HepG2 (cell line): ENCODE measurements around the gene ATG2A. TPM values are rescaled to one million over a fixed set of nuclear protein-coding genes. Genes with fewer than 3 reads are reported as not detected.

ENCODE experiments used
- ATAC-seq: fragments of 200-7000 bp; cut with Tn5 transposase; 3 replicates; pipeline ENCODE4 v1.9.1; 2020; ENCODE audit warnings: mild to moderate bottlenecking, moderate library complexity
- BruUV-seq: library from RNA; stranded (reverse); fragments of 400-500 nt; replicated peaks from 2 replicates; lab custom pipeline; 2021; lab: Mats Ljungman, UMichigan
- CTCF ChIA-PET: fragments of 300-600 bp; formaldehyde crosslinking; extraction: SDS; loops from one replicate; lab custom pipeline; 2021; ENCODE audit warnings: low total read pairs, inconsistent platforms, low intra/inter-chr PET ratio; lab: Yijun Ruan, JAX
- POLR2A ChIA-PET: fragments of 350-600 bp; sonication (Branson Sonifier 250); formaldehyde crosslinking; loops from one replicate; lab custom pipeline; 2020; ENCODE audit warnings: antibody characterized with exemption, inconsistent platforms; lab: Yijun Ruan, JAX
- DNase-seq: peaks from one replicate; pipeline ENCODE4 v3.0.0-alpha.2; 2015; ENCODE audit warnings: low spot score
- FAIRE-seq: peaks from 3 replicates; lab custom pipeline; 2011; peaks lifted over from hg19 to GRCh38; lab: Jason Lieb, UNC
- H2AFZ ChIP-seq: one replicate; pipeline ENCODE4 v1.6.1; 2011; ENCODE audit warnings: low read length, inconsistent platforms
- H3K27ac ChIP-seq: fragments of 300-600 bp; 3 replicates; pipeline ENCODE4 v1.8.0; 2011; ENCODE audit warnings: mixed run types, mild to moderate bottlenecking, mixed read lengths, low read length, inconsistent platforms; ENCODE audit not compliant: insufficient read depth; ENCODE audit errors: extremely low read length
- H3K27me3 ChIP-seq, 2 experiments: fragments of 200-600 bp in 1 of 2; 2 replicates in 1 of 2; 3 replicates in 1 of 2; pipeline versions ENCODE4 v1.6.0 to v1.8.0; 2011; ENCODE audit warnings: low read length in 2 of 2, mild to moderate bottlenecking in 2 of 2, moderate library complexity in 2 of 2, inconsistent platforms in 1 of 2; ENCODE audit not compliant: insufficient read depth in 2 of 2, control insufficient read depth in 1 of 2
- H3K36me3 ChIP-seq, 2 experiments: fragments of 200-600 bp in 1 of 2; replicated peaks in 1 of 2; 2 replicates in 1 of 2; 3 replicates in 1 of 2; pipeline versions ENCODE4 v1.5.1 to v1.8.0; 2011; ENCODE audit warnings: low read length in 2 of 2, inconsistent platforms in 1 of 2; ENCODE audit not compliant: insufficient read depth in 2 of 2, control insufficient read depth in 1 of 2
- H3K4me1 ChIP-seq: 2 replicates; pipeline ENCODE4 v1.5.1; 2012; ENCODE audit warnings: low read length, inconsistent platforms; ENCODE audit not compliant: insufficient read depth
- H3K4me2 ChIP-seq: 2 replicates; pipeline ENCODE4 v1.6.0; 2011; ENCODE audit warnings: low read depth, low read length, inconsistent platforms
- H3K4me3 ChIP-seq, 3 experiments: fragments of 200-600 bp in 1 of 3; sonication (generic), shearing (Covaris generic) in 1 of 3; replicated peaks in 1 of 3; 2 replicates each; pipeline ENCODE4 v1.5.1; 2011 to 2016; ENCODE audit warnings: low read length in 3 of 3, inconsistent platforms in 2 of 3, low read depth in 2 of 3, mild to moderate bottlenecking in 2 of 3, control low read depth in 1 of 3, mixed read lengths in 1 of 3; ENCODE audit not compliant: insufficient read depth in 1 of 3
- H3K79me2 ChIP-seq: one replicate; pipeline ENCODE4 v1.6.1; 2011; ENCODE audit warnings: low read length, inconsistent platforms; ENCODE audit not compliant: insufficient read depth
- H3K9ac ChIP-seq: 2 replicates; pipeline ENCODE4 v1.6.0; 2011; ENCODE audit warnings: mild to moderate bottlenecking, low read depth, low read length, inconsistent platforms; ENCODE audit not compliant: insufficient read depth
- H3K9me3 ChIP-seq: 2 replicates; pipeline ENCODE4 v1.5.1; 2012; ENCODE audit warnings: mild to moderate bottlenecking, low read length
- H4K20me1 ChIP-seq: 2 replicates; pipeline ENCODE4 v1.6.0; 2011; ENCODE audit warnings: inconsistent platforms, mild to moderate bottlenecking, low read length, moderate library complexity; ENCODE audit not compliant: insufficient read depth
- GATAD2A ChIP-seq: IDR thresholded peaks from 2 replicates; pipeline ENCODE4 v1.6.1; 2016
- NR2F6 ChIP-seq, 2 experiments: IDR thresholded peaks; 2 replicates each; pipeline ENCODE4 v1.6.1; 2016; ENCODE audit warnings: antibody characterized with exemption in 1 of 2, mild to moderate bottlenecking in 1 of 2
- THYN1 ChIP-seq: sonication (generic); formaldehyde crosslinking; IDR thresholded peaks from 2 replicates; pipeline ENCODE4 v1.8.1; 2023; ENCODE audit warnings: low read depth, mild to moderate bottlenecking, moderate library complexity, missing genetic modification reagents, borderline replicate concordance
- TOPORS ChIP-seq: sonication (generic); formaldehyde crosslinking; IDR thresholded peaks from 2 replicates; pipeline ENCODE4 v1.8.0; 2023; ENCODE audit warnings: mild to moderate bottlenecking, missing genetic modification reagents
- ZNF121 ChIP-seq: sonication (generic); formaldehyde crosslinking; IDR thresholded peaks from 2 replicates; pipeline ENCODE4 v1.5.0; 2020; ENCODE audit warnings: mild to moderate bottlenecking, missing genetic modification reagents
- ZNF20 ChIP-seq: sonication (generic); formaldehyde crosslinking; IDR thresholded peaks from 2 replicates; pipeline ENCODE4 v1.4.0; 2020; ENCODE audit warnings: mild to moderate bottlenecking, moderate library complexity, missing genetic modification reagents
- ZNF781 ChIP-seq: sonication (generic); formaldehyde crosslinking; IDR thresholded peaks from 2 replicates; pipeline ENCODE4 v1.5.1; 2020; ENCODE audit warnings: borderline replicate concordance, mild to moderate bottlenecking, missing genetic modification reagents; ENCODE audit errors: not compliant biosample characterization
- WGBS: methylation state at CpG from one replicate; pipeline ENCODE4 v1.1.6; 2017; ENCODE audit warnings: low lambda C conversion rate; 5-methylcytosine and 5-hydroxymethylcytosine counted together
- in situ Hi-C: cut with HindIII; loops from 2 replicates; pipeline ENCODE4 v1.10.0; 2017; ENCODE audit warnings: low pct_unique_long_range_greater_than_20kb; ENCODE audit not compliant: extremely low pct_ligation_motif_present
- intact Hi-C: fragments of 100-400 bp; cut with micrococcal nuclease; formaldehyde crosslinking; loops from one replicate; pipeline ENCODE4 v1.10.0; 2022; ENCODE audit not compliant: unreplicated experiment
- polyA plus RNA-seq, 8 experiments: library from polyadenylated mRNA; depleted of rRNA in 3 of 8; stranded (reverse) in 7 of 8; unstranded in 1 of 8; fragments of >200 nt; fragmentation: Illumina TruSeq in 4 of 8; extraction: Trizol in 4 of 8; gene quantifications; 2 replicates each; pipeline versions ENCODE4 v1.2.1 to v1.2.3, GENCODE V29; 2011 to 2016; ENCODE audit warnings: low read depth in 4 of 8, missing spikeins in 1 of 8, mixed read lengths in 1 of 8; ENCODE audit not compliant: insufficient read depth in 1 of 8
- total RNA-seq, 5 experiments: library from RNA; depleted of rRNA; stranded (reverse); fragments of >200 nt; fragmentation: Illumina TruSeq; extraction: Trizol; gene quantifications; 2 replicates each; pipeline ENCODE4 v1.2.3, GENCODE V29; 2016; ENCODE audit warnings: low read depth in 1 of 5
- TF ChIP-seq, protein P1 (sequence below): sonication (generic); formaldehyde crosslinking; IDR thresholded peaks from 2 replicates; pipeline ENCODE4 v1.5.1; 2020; ENCODE audit warnings: mild to moderate bottlenecking, missing genetic modification reagents

ATG2A gene
- total and polyA plus RNA-seq, 2 of the 13 experiments (the other 11 are each of a cell fraction or from before 2014, with no cell fraction given), result 6.7 to 8.0 TPM

GRCh38 chr11:64891880-64892279 is 25.1 kb downstream of the ATG2A start:
- POLR2A ChIA-PET, result interaction anchor here (1.2 to 11.5 kb wide), 11 partner anchors 9 to 243 kb away, joined by 3 to 132 read pairs (median 6); partner anchors contain the start of genes ARL2, BATF2, CDC42BPG and EHD1
- FAIRE-seq, result no peak
- TF ChIP-seq, protein P1, sequence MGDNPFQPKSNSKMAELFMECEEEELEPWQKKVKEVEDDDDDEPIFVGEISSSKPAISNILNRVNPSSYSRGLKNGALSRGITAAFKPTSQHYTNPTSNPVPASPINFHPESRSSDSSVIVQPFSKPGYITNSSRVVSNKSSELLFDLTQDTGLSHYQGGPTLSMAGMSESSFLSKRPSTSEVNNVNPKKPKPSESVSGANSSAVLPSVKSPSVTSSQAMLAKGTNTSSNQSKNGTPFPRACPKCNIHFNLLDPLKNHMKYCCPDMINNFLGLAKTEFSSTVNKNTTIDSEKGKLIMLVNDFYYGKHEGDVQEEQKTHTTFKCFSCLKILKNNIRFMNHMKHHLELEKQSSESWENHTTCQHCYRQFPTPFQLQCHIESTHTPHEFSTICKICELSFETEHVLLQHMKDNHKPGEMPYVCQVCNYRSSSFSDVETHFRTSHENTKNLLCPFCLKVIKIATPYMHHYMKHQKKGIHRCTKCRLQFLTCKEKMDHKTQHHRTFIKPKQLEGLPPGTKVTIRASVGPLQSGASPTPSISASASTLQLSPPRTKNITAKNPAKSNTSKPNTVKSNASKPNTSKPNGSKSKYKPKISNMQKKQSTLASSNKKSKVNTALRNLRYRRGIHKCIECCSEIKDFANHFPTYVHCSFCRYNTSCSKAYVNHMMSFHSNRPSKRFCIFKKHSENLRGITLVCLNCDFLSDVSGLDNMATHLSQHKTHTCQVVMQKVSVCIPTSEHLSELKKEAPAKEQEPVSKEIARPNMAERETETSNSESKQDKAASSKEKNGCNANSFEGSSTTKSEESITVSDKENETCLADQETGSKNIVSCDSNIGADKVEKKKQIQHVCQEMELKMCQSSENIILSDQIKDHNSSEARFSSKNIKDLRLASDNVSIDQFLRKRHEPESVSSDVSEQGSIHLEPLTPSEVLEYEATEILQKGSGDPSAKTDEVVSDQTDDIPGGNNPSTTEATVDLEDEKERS (CRISPR knock-in tag), result peak; percentile 2; the same call in 1 of the 2 replicates
- TF ChIP-seq ZNF121 (CRISPR knock-in tag) (peak; percentile 89), THYN1 (no peak), NR2F6 (IDR thresholded peaks at IDR 0.05) (0 out of 2 replicates have a peak, but pooled peaks have one; percentile 2), NR2F6 (CRISPR knock-in tag; IDR thresholded peaks at IDR 0.05) (no peak), ZNF781 (CRISPR knock-in tag) (no peak), ZNF20 (CRISPR knock-in tag) (no peak), TOPORS (CRISPR knock-in tag) (0 out of 2 replicates have a peak, but pooled peaks have one; percentile 19), GATAD2A (CRISPR knock-in tag) (0 out of 2 replicates have a peak, but pooled peaks have one; percentile 0)
- Histone ChIP-seq H3K9me3 (no peaks in the 10 kb centered on the region), H3K27me3 (no peaks in the 10 kb centered on the region; a peak in 1 of 5 replicates), H2AFZ (no peak overlapping the region), H3K9ac (peak overlapping the region; percentile 96), H4K20me1 (peaks cover 10% of the 10 kb centered on the region; the same call in 1 of the 2 replicates), H3K36me3 (peaks cover 0 to 5% of the 10 kb centered on the region in 2 experiments; a peak in 1 of 5 replicates), H3K4me3 (peak overlapping the region; percentile 80 to 96 (median 95)), H3K4me1 (peaks cover 69% of the 10 kb centered on the region), H3K79me2 (peaks cover 27% of the 10 kb centered on the region), H3K4me2 (peak overlapping the region; percentile 94), H3K27ac (peak overlapping the region; percentile 88)
- intact Hi-C loops (no loop called here), in situ Hi-C loops (loop anchor here (5.0 kb wide), 2 partner anchors 45 to 105 kb away; no protein-coding TSS in a partner anchor)
- no TSS peak for BruUV-seq
- no peak for ATAC-seq
- DNase-seq, result no peak
- CTCF ChIA-PET, result interaction anchor here (3.9 kb wide), 1 partner anchor 45 kb away, joined by 72 read pairs; no protein-coding TSS in a partner anchor
- 50% methylated on average over 5 of the region's 5 CpGs for WGBS
